ENCODE results near the gene THAP4. TPM values are rescaled to one million over a fixed set of nuclear protein-coding genes. Genes with fewer than 3 reads are reported as not detected.

Gene THAP4
- polyA plus RNA-seq, 3 donors: 15.1 to 25.9 (median 16.3) TPM

GRCh38 chr2:241629762-241630435 lies 7.1 kb downstream of the THAP4 start:
- TF ChIP-seq CTCF (IDR thresholded peaks at IDR 0.05): no peak
- H3K9ac ChIP-seq (ENCODE audit: insufficient read depth, low read length, poor library complexity, severe bottlenecking): no peak overlapping the region
- H3K27ac Mint-ChIP-seq: peak overlapping the region in 4 of 7 donors; percentile 12 to 72 (median 30)
- no peak overlapping the region for H3K4me2 ChIP-seq (replicated peaks; ENCODE audit: extremely low read depth, low read length, poor library complexity, severe bottlenecking)
- peaks cover 15% of the 10 kb centered on the region for H4K20me1 ChIP-seq (ENCODE audit: insufficient read depth, low read length)
- H3K27me3 Mint-ChIP-seq (ENCODE audit: low read depth in 3 of 3): peaks cover 0 to 2% (median 0%) of the 10 kb centered on the region in 3 donors
- peaks cover 38% of the 10 kb centered on the region for H3K79me2 ChIP-seq (ENCODE audit: insufficient read depth, low read length)
- no peaks in the 10 kb centered on the region for H3K27me3 ChIP-seq (ENCODE audit: control insufficient read depth in 2 of 2, insufficient read depth in 2 of 2, low read length in 2 of 2)
- no peak overlapping the region for H3K27ac ChIP-seq (ENCODE audit: low read depth in 1 of 2, low read length in 2 of 2)
- H3K4me3 Mint-ChIP-seq: no peak overlapping the region
- H3K36me3 ChIP-seq (replicated peaks in 1 of 2; ENCODE audit: control insufficient read depth in 1 of 2, insufficient read depth in 2 of 2, low read length in 2 of 2): peaks cover 27 to 77% of the 10 kb centered on the region in 2 donors
- H3K9me3 ChIP-seq (replicated peaks in 1 of 2; ENCODE audit: control insufficient read depth in 1 of 2, insufficient read depth in 1 of 2, low read length in 2 of 2): no peaks in the 10 kb centered on the region
- no peak overlapping the region for H3K4me3 ChIP-seq (replicated peaks in 1 of 3; ENCODE audit: low read depth in 2 of 3, low read length in 3 of 3)
- no peak overlapping the region for H2AFZ ChIP-seq (ENCODE audit: insufficient read depth, low read depth, low read length, poor library complexity, severe bottlenecking)
- H3K36me3 Mint-ChIP-seq: peaks cover 60 to 76% of the 10 kb centered on the region in 2 donors
- H3K4me1 ChIP-seq (ENCODE audit: control insufficient read depth in 1 of 2, insufficient read depth in 2 of 2, low read length in 2 of 2): no peaks in the 10 kb centered on the region
- H3K9me3 Mint-ChIP-seq: no peaks in the 10 kb centered on the region
- intact Hi-C loops (cut with micrococcal nuclease): loop anchor here (10.0 kb wide), 1 partner anchor 275 kb away; the partner anchor contains the start of gene FARP2 (in 2 of the 2)
- H3K4me1 Mint-ChIP-seq: peaks cover 4% of the 10 kb centered on the region
- 95% methylated on average over 6 of the region's 11 CpGs for WGBS (ENCODE audit: insufficient coverage)
- DNase-seq: no peak

DNA sequence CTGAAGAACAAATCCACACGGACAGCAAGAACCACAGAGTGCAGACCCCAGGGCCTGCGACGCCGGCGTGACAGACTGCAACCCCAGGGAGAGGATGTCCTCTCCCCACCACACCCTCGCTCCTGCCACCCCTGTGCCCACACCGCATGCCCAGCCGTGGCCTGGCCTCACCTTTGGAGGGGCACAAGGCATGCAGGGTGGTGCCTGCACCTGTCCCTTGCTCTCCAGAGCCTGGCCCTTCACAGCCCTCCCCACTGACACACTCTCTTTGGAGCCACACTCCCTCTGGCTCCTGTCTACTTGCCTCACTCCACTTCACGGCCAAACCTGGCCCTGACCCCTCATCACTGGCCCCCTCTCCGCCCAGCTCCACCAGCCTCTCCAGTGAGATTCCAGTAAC lies 9.3 kb downstream of the THAP4 start:
- H3K9me3 ChIP-seq (replicated peaks in 1 of 2; ENCODE audit: control insufficient read depth in 1 of 2, insufficient read depth in 1 of 2, low read length in 2 of 2): no peaks in the 10 kb centered on the region
- Mint-ChIP-seq H3K4me1 (no peaks in the 10 kb centered on the region), H3K27ac (peak overlapping the region in 1 of 7 donors; percentile 79), H3K36me3 (peaks cover 47 to 76% of the 10 kb centered on the region in 2 donors), H3K4me3 (no peak overlapping the region), H3K27me3 (ENCODE audit: low read depth in 3 of 3) (peaks cover 0 to 2% (median 0%) of the 10 kb centered on the region in 3 donors), H3K9me3 (no peaks in the 10 kb centered on the region)
- 99% methylated on average over 10 of the region's 10 CpGs for WGBS (ENCODE audit: insufficient coverage)
- TF ChIP-seq CTCF (IDR thresholded peaks at IDR 0.05): no peak
- H4K20me1 ChIP-seq (ENCODE audit: insufficient read depth, low read length): peaks cover 13% of the 10 kb centered on the region
- H3K4me2 ChIP-seq (replicated peaks; ENCODE audit: extremely low read depth, low read length, poor library complexity, severe bottlenecking): no peak overlapping the region
- no peak for DNase-seq
- no peaks in the 10 kb centered on the region for H3K4me1 ChIP-seq (ENCODE audit: control insufficient read depth in 1 of 2, insufficient read depth in 2 of 2, low read length in 2 of 2)
- no peak overlapping the region for H3K4me3 ChIP-seq (replicated peaks in 1 of 3; ENCODE audit: low read depth in 2 of 3, low read length in 3 of 3)
- H3K27me3 ChIP-seq (ENCODE audit: control insufficient read depth in 2 of 2, insufficient read depth in 2 of 2, low read length in 2 of 2): no peaks in the 10 kb centered on the region
- no peak overlapping the region for H2AFZ ChIP-seq (ENCODE audit: insufficient read depth, low read depth, low read length, poor library complexity, severe bottlenecking)
- intact Hi-C loops (cut with micrococcal nuclease): no loop called here
- H3K27ac ChIP-seq (ENCODE audit: low read depth in 1 of 2, low read length in 2 of 2): no peak overlapping the region
- no peak overlapping the region for H3K9ac ChIP-seq (ENCODE audit: insufficient read depth, low read length, poor library complexity, severe bottlenecking)
- peaks cover 16 to 57% of the 10 kb centered on the region in 2 donors for H3K36me3 ChIP-seq (replicated peaks in 1 of 2; ENCODE audit: control insufficient read depth in 1 of 2, insufficient read depth in 2 of 2, low read length in 2 of 2)
- H3K79me2 ChIP-seq (ENCODE audit: insufficient read depth, low read length): peaks cover 26% of the 10 kb centered on the region

Data from CD14-positive monocyte (primary cell).